ENCODE measurements around the gene GPHN. TPM values are rescaled to one million over a fixed set of nuclear protein-coding genes. Genes with fewer than 3 reads are reported as not detected.

Gene GPHN
- total and polyA plus RNA-seq, 2 of the 8 experiments (the other 6 are each of a cell fraction or from before 2014, with no cell fraction given) = 6.0 to 16.0 TPM

DNA sequence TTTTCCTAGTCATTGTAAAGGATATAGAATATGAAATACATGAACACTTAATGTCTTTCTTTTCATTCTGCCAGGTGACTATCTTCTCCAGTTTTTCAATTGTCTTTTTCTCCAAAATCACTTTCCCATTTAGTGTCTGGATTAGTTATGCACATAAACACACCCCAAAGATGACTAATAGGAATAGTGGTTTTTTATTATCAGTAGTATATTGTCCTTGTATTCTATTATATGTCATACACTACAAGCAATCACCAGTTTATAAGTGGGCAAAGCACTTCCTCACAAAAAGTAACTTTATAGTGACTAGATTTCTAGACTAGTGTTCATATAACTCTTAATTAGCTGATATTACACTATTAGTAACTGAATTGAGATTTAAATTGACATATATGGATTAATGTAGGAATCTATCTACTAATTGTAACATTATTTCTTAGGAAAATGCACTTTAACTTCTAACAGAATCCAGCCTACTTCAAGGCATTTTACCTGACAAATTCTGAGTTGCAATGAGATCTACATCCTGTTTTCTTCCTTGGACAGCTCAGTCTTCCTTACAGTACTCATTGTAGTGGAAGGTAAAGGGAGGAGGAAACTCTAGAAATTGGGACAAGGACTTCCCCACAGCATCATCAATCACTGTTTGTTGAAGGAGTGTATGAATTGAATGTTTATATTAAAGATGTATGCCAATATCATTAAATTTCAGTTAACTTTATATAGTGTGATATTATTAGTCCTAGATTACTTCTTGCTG is 495.2 kb downstream of the GPHN start:
- Histone ChIP-seq H3K79me2 (ENCODE audit: control insufficient read depth in 1 of 2, insufficient read depth in 2 of 2, low read length in 2 of 2) (no peaks in the 10 kb centered on the region), H3K4me1 (replicated peaks in 1 of 4; ENCODE audit: control insufficient read depth in 3 of 4, insufficient read depth in 4 of 4, low read length in 3 of 4) (no peaks in the 10 kb centered on the region), H3K9me3 (ENCODE audit: insufficient read depth in 2 of 2, low read depth in 1 of 2, low read length in 1 of 2) (no peaks in the 10 kb centered on the region), H3K18ac (ENCODE audit: extremely low read depth, low read length) (no peak overlapping the region), H2BK12ac (ENCODE audit: low read depth, low read length) (no peak overlapping the region), H2BK20ac (ENCODE audit: low read length) (no peak overlapping the region), H3K79me1 (ENCODE audit: low read depth, low read length) (no peaks in the 10 kb centered on the region), H3K23ac (ENCODE audit: insufficient read length) (no peak overlapping the region), H4K8ac (ENCODE audit: extremely low read depth, insufficient read depth, low read length) (no peak overlapping the region), H3K4ac (replicated peaks; ENCODE audit: insufficient read length, low read depth, low read length) (no peak overlapping the region), H4K20me1 (replicated peaks in 1 of 2; ENCODE audit: control insufficient read depth in 1 of 2, insufficient read depth in 2 of 2, low read length in 2 of 2) (no peaks in the 10 kb centered on the region), H3K23me2 (ENCODE audit: low read depth, low read length) (no peaks in the 10 kb centered on the region), H3K27me3 (replicated peaks in 1 of 4; ENCODE audit: control insufficient read depth in 3 of 4, extremely low read depth in 1 of 4, insufficient read depth in 3 of 4, low read length in 3 of 4) (no peaks in the 10 kb centered on the region), H4K5ac (ENCODE audit: insufficient read length, low read depth, low read length) (no peak overlapping the region), H2AK5ac (ENCODE audit: low read depth, low read length) (no peak overlapping the region), H2BK120ac (replicated peaks; ENCODE audit: low read depth, low read length) (no peak overlapping the region), H2BK15ac (ENCODE audit: low read length) (no peak overlapping the region), H3K4me3 (ENCODE audit: extremely low read depth in 1 of 4, insufficient read depth in 2 of 4, low read depth in 3 of 4, low read length in 4 of 4) (no peak overlapping the region), H2BK5ac (ENCODE audit: low read depth, low read length) (no peak overlapping the region), H3K27ac (ENCODE audit: low read depth, low read length) (no peak overlapping the region), H3K14ac (ENCODE audit: insufficient read length) (no peak overlapping the region), H2AFZ (ENCODE audit: low read length) (no peak overlapping the region), H3K9ac (replicated peaks in 1 of 4; ENCODE audit: extremely low read depth in 1 of 4, low read depth in 3 of 4, low read length in 3 of 4) (no peak overlapping the region), H3K56ac (replicated peaks; ENCODE audit: insufficient read length, low read depth, low read length) (no peak overlapping the region), H4K91ac (replicated peaks; ENCODE audit: insufficient read length, low read length) (no peak overlapping the region), H3K4me2 (ENCODE audit: insufficient read depth in 1 of 2, low read depth in 2 of 2, low read length in 2 of 2) (no peak overlapping the region), H3K36me3 (ENCODE audit: control insufficient read depth in 2 of 4, insufficient read depth in 4 of 4, low read length in 3 of 4) (no peaks in the 10 kb centered on the region)
- DNase-seq (ENCODE audit: low read depth in 1 of 2, low spot score in 2 of 2) = no peak
- FAIRE-seq = no peak
- POLR2A ChIA-PET (ENCODE audit: partially characterized antibody) = no interaction called here
- CTCF ChIA-PET (ENCODE audit: partially characterized antibody) = no interaction called here
- no peak for TF ChIP-seq CBX8 (IDR thresholded peaks at IDR 0.05; ENCODE audit: borderline replicate concordance, low read depth, low read length)
- TF ChIP-seq SIRT6 (IDR thresholded peaks at IDR 0.05; ENCODE audit: low read length) = no peak

Data from H1 (cell line).